ENCODE measurements around the gene KDM2A.

- TF ChIP-seq CTCF (conservative IDR thresholded peaks at IDR 0.05) (peak; percentile 53), EZH2 (IDR thresholded peaks at IDR 0.05; ENCODE audit: low read depth) (no peak)
These were observed 133.8 kb downstream of the KDM2A start for GRCh38 chr11:67252831-67253239.
